Measurements from ENCODE around the gene CFAP46. TPM values are rescaled to one million over a fixed set of nuclear protein-coding genes. Genes with fewer than 3 reads are reported as not detected.
A peak's percentile ranks its signal among the peaks of the same experiment; 100 is the strongest.

The CFAP46 gene
- total RNA-seq, 6 donors from 2014 or later = 0.60 to 28.3 (median 8.0) TPM

DNA sequence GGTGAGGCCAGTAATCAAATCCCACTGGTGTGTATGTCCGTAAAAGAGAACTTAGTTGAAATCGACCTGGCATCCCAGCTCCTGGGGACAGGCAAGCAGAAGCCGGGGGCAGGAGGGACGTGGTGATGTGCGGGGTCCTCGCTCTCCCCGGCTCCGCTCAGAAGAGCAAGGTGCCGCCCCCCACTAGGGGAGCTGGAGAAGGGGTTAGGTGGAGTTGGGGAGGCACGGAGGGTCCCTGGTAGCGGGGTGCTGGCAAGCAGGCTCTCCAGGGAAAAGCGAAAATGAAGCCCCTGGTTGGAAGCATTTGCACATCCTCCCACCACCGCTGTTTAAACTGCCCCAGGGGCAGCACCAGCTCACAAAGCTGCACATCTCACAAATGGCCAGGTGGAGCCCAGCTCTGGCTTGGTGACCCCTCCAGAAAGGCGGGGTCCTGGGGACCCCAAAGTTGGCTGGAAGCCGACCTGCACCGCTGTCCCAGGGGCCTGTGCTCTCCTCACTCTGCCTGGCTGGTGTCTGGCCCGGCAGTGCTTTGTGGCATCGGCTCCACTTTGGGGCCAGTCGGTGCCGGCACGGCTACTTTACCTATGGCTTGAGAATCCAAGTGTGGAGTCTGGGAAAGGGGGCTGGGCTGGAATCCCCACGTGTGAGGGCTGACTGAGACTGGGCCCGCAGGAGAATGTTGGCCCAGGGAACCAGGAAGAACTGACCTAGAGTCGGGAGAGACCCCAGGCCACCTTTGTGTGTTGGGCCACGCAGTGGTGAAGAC is 2.9 kb upstream of the CFAP46 start:
- Histone ChIP-seq H3K27me3 (peaks cover 0 to 18% (median 9%) of the 10 kb centered on the region in 4 donors), H3K36me3 (no peaks in the 10 kb centered on the region), H3K9me3 (no peaks in the 10 kb centered on the region), H3K4me3 (no peak overlapping the region), H3K27ac (no peak overlapping the region), H3K4me1 (peaks cover 6 to 18% (median 13%) of the 10 kb centered on the region in 4 donors)
- no peak for TF ChIP-seq POLR2A (IDR thresholded peaks at IDR 0.05)
- no peak for TF ChIP-seq EP300 (IDR thresholded peaks at IDR 0.05)
- TF ChIP-seq, protein P1, sequence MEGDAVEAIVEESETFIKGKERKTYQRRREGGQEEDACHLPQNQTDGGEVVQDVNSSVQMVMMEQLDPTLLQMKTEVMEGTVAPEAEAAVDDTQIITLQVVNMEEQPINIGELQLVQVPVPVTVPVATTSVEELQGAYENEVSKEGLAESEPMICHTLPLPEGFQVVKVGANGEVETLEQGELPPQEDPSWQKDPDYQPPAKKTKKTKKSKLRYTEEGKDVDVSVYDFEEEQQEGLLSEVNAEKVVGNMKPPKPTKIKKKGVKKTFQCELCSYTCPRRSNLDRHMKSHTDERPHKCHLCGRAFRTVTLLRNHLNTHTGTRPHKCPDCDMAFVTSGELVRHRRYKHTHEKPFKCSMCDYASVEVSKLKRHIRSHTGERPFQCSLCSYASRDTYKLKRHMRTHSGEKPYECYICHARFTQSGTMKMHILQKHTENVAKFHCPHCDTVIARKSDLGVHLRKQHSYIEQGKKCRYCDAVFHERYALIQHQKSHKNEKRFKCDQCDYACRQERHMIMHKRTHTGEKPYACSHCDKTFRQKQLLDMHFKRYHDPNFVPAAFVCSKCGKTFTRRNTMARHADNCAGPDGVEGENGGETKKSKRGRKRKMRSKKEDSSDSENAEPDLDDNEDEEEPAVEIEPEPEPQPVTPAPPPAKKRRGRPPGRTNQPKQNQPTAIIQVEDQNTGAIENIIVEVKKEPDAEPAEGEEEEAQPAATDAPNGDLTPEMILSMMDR (IDR thresholded peaks at IDR 0.05) = no peak
- no peak for TF ChIP-seq POLR2AphosphoS5 (IDR thresholded peaks at IDR 0.05)
- WGBS, 2 donors = 78 to 82% methylated on average over 18 to 23 of the region's 25 CpGs
- ATAC-seq (ENCODE audit: low FRiP score in 2 of 2) (no peak), DNase-seq (peak; percentile 18 to 63)

DNA sequence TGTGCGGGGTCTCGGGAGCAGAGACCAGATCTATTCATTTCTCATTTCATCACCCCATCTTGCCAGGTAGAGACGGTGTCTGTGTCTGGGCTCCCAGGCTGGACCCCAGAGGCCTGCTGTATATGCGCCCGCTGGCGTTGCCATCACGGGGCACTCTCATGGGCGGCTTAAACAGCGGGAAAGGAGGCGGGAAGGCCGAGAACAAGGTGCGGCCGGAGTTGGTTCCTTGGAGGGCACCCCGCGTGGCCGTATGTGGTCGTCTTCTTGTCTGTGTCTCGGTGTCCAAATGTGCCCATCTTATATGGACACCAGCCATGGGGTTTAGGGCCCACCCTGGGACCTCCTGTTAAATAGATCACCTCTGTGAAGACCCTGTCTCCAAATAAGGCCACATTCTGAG is 2.1 kb upstream of the CFAP46 start:
- no peak overlapping the region for H3K4me3 ChIP-seq
- WGBS, 2 donors = 92 to 94% methylated on average over 13 to 18 of the region's 18 CpGs
- H3K27me3 ChIP-seq = peaks cover 0 to 18% (median 9%) of the 10 kb centered on the region in 4 donors
- ATAC-seq (ENCODE audit: low FRiP score in 2 of 2) (no peak), DNase-seq (peak in 1 of 2 donors; percentile 50)
- H3K4me1 ChIP-seq = peaks cover 6 to 18% (median 13%) of the 10 kb centered on the region in 4 donors
- no peak overlapping the region for H3K27ac ChIP-seq
- H3K9me3 ChIP-seq = no peaks in the 10 kb centered on the region
- H3K36me3 ChIP-seq = no peaks in the 10 kb centered on the region
- TF ChIP-seq, protein P1 (IDR thresholded peaks at IDR 0.05) = no peak
- no peak for TF ChIP-seq POLR2AphosphoS5 (IDR thresholded peaks at IDR 0.05)
- no peak for TF ChIP-seq POLR2A (IDR thresholded peaks at IDR 0.05)
- no peak for TF ChIP-seq EP300 (IDR thresholded peaks at IDR 0.05)

DNA sequence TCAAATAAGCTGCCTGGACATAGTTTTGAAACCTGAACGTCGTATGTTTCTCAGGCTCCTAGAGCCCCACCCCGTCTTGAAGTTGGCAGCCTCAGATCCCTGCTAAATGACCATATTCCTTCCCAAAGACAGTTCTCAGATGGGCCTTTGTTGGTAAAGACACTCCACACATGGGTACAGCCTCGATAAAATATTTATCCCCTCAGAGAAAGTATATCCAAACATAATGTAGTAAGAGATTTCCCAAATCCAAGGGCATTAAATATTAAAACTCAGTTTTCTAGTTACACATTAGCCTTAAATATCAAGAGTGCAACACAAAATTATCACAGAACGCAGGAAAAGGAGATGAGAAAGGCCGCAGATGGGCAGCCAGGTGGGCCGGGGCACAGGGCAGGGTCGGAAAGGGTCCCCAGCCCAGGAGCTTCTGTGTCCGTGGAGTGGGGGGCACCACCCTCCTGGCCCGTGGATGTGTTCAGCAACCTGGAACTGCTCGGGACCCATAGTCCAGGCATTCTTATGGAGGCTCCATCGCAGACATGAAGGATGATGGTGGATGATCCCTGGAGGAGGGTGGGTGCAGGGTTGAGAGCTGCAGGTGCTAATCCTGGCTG is 1.5 kb upstream of the CFAP46 start:
- peaks cover 6 to 18% (median 13%) of the 10 kb centered on the region in 4 donors for H3K4me1 ChIP-seq
- 85 to 88% methylated on average over 9 to 12 of the region's 12 CpGs for WGBS, 2 donors
- H3K36me3 ChIP-seq = no peaks in the 10 kb centered on the region
- ATAC-seq (ENCODE audit: low FRiP score in 2 of 2) = no peak
- H3K27ac ChIP-seq = no peak overlapping the region
- peaks cover 0 to 18% (median 9%) of the 10 kb centered on the region in 4 donors for H3K27me3 ChIP-seq
- TF ChIP-seq POLR2A (IDR thresholded peaks at IDR 0.05) (no peak), EP300 (IDR thresholded peaks at IDR 0.05) (no peak), POLR2AphosphoS5 (IDR thresholded peaks at IDR 0.05) (no peak)
- TF ChIP-seq, protein P1 (IDR thresholded peaks at IDR 0.05) = no peak
- H3K4me3 ChIP-seq = no peak overlapping the region
- peak in 1 of 2 donors; percentile 58 for DNase-seq
- no peaks in the 10 kb centered on the region for H3K9me3 ChIP-seq

DNA sequence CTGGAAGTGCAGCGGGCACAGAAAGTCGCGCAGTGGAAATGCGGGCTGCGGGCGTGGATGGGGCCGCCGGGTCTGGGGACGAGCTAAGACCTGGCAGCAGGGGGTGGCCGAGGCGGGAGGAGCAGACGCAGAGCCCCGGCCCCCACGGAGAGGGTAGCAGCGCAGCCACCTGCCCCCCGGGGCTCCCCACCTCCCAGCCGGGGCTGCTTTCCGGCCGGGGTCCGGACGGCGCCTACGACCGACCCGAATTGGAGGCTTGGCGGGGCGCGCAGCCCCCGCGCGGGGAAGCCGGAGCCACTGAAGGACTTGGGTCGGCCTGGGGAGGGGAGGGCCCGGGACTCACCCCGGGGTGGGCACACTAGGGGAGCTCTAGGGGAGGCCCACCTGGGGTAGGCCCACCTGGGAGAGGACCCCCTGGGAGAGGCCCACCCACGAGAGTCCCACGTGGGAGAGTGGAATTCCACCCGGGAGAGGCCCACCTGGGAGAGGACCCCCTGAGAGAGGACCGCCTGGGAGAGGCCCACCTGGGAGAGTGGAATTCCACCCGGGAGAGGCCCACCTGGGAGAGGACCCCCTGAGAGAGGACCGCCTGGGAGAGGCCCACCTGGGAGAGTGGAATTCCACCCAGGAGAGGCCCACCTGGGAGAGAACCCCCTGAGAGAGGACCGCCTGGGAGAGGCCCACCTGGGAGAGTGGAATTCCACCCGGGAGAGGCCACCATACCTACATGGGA is 854 bp upstream of the CFAP46 start:
- DNase-seq = peak in 1 of 2 donors; percentile 78
- TF ChIP-seq POLR2A (IDR thresholded peaks at IDR 0.05) (no peak), EP300 (IDR thresholded peaks at IDR 0.05) (no peak), POLR2AphosphoS5 (IDR thresholded peaks at IDR 0.05) (no peak)
- TF ChIP-seq, protein P1 (IDR thresholded peaks at IDR 0.05) = no peak
- H3K36me3 ChIP-seq = no peaks in the 10 kb centered on the region
- 25 to 39% methylated on average over 16 to 18 of the region's 43 CpGs for WGBS, 2 donors
- no peak overlapping the region for H3K27ac ChIP-seq
- H3K4me1 ChIP-seq = peaks cover 6 to 18% (median 13%) of the 10 kb centered on the region in 4 donors
- H3K4me3 ChIP-seq = peak overlapping the region in 3 of 4 donors; percentile 52 to 59 (median 59)
- H3K9me3 ChIP-seq = no peaks in the 10 kb centered on the region
- no peak for ATAC-seq (ENCODE audit: low FRiP score in 2 of 2)
- H3K27me3 ChIP-seq = peaks cover 0 to 18% (median 9%) of the 10 kb centered on the region in 4 donors

Data from upper lobe of left lung (tissue), 6 donors.